ENCODE measurements around the gene DRD3. TPM values are rescaled to one million over a fixed set of nuclear protein-coding genes. Genes with fewer than 3 reads are reported as not detected.

Gene DRD3
- total RNA-seq, 1 donor from 2014 or later: not detected

- Histone ChIP-seq H3K9me3 (ENCODE audit: low read depth) (no peaks in the 10 kb centered on the region), H4K20me1 (ENCODE audit: low read depth) (no peaks in the 10 kb centered on the region), H3K79me2 (ENCODE audit: low read depth) (no peaks in the 10 kb centered on the region), H2AFZ (replicated peaks) (no peak overlapping the region), H3K27me3 (no peaks in the 10 kb centered on the region), H3K4me3 (no peak overlapping the region), H3F3A (ENCODE audit: low read depth) (peaks cover 5% of the 10 kb centered on the region), H3K27ac (no peak overlapping the region), H3K36me3 (no peaks in the 10 kb centered on the region), H3K4me1 (no peaks in the 10 kb centered on the region), H3K4me2 (no peak overlapping the region), H3K9ac (no peak overlapping the region)
- Mint-ChIP-seq H3K9me3 (no peaks in the 10 kb centered on the region), H3K36me3 (no peaks in the 10 kb centered on the region), H3K27me3 (ENCODE audit: insufficient read depth, low read depth) (peaks cover 2% of the 10 kb centered on the region), H3K27ac (no peak overlapping the region), H3K4me1 (no peaks in the 10 kb centered on the region), H3K4me3 (no peak overlapping the region)
- DNase-seq (ENCODE audit: low spot score): no peak
- TF ChIP-seq CTCF (IDR thresholded peaks at IDR 0.05) (no peak), EZH2phosphoT487 (IDR thresholded peaks at IDR 0.05) (no peak), EZH2 (IDR thresholded peaks at IDR 0.05) (no peak)
Observed at GRCh38 chr3:114175204-114175987, 3.5 kb downstream of the DRD3 start.

DNA sequence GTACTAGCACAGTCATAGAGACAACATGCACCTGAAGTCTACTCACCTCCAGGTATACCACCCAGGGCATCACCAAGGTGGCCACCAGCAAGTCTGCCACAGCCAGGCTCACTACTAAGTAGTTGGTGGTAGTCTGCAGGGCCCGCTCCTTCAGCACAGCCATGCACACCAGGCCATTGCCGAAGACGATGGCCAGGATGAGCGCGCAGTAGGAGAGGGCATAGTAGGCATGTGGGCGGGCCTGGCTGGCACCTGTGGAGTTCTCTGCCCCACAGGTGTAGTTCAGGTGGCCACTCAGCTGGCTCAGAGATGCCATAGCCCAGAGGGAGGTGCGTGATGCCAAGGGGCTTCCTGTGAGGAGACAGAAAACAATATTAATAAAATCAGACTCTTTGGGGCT lies 7.2 kb downstream of the DRD3 start:
- Histone ChIP-seq H3F3A (ENCODE audit: low read depth) (no peaks in the 10 kb centered on the region), H3K27me3 (no peaks in the 10 kb centered on the region), H3K4me2 (no peak overlapping the region), H3K27ac (no peak overlapping the region), H3K9ac (no peak overlapping the region), H3K9me3 (ENCODE audit: low read depth) (no peaks in the 10 kb centered on the region), H3K36me3 (no peaks in the 10 kb centered on the region), H3K4me1 (no peaks in the 10 kb centered on the region), H4K20me1 (ENCODE audit: low read depth) (no peaks in the 10 kb centered on the region), H3K4me3 (no peak overlapping the region), H3K79me2 (ENCODE audit: low read depth) (no peaks in the 10 kb centered on the region), H2AFZ (replicated peaks) (no peak overlapping the region)
- no peak overlapping the region for H3K27ac Mint-ChIP-seq
- no peaks in the 10 kb centered on the region for H3K4me1 Mint-ChIP-seq
- no peaks in the 10 kb centered on the region for H3K36me3 Mint-ChIP-seq
- no peak for DNase-seq (ENCODE audit: low spot score)
- no peak for TF ChIP-seq EZH2phosphoT487 (IDR thresholded peaks at IDR 0.05)
- no peak for TF ChIP-seq EZH2 (IDR thresholded peaks at IDR 0.05)
- TF ChIP-seq CTCF (IDR thresholded peaks at IDR 0.05): no peak
- no peaks in the 10 kb centered on the region for H3K27me3 Mint-ChIP-seq (ENCODE audit: insufficient read depth, low read depth)
- no peak overlapping the region for H3K4me3 Mint-ChIP-seq
- H3K9me3 Mint-ChIP-seq: no peaks in the 10 kb centered on the region

GRCh38 chr3:114168150-114168549 lies 10.7 kb downstream of the DRD3 start:
- Mint-ChIP-seq H3K27me3 (ENCODE audit: insufficient read depth, low read depth) (no peaks in the 10 kb centered on the region), H3K4me3 (no peak overlapping the region), H3K36me3 (no peaks in the 10 kb centered on the region), H3K9me3 (no peaks in the 10 kb centered on the region), H3K4me1 (no peaks in the 10 kb centered on the region), H3K27ac (no peak overlapping the region)
- TF ChIP-seq CTCF (IDR thresholded peaks at IDR 0.05): no peak
- TF ChIP-seq EZH2 (IDR thresholded peaks at IDR 0.05): no peak
- no peak for TF ChIP-seq EZH2phosphoT487 (IDR thresholded peaks at IDR 0.05)
- H3K9ac ChIP-seq: no peak overlapping the region
- no peaks in the 10 kb centered on the region for H3K4me1 ChIP-seq
- H3K4me2 ChIP-seq: no peak overlapping the region
- H3K4me3 ChIP-seq: no peak overlapping the region
- H3F3A ChIP-seq (ENCODE audit: low read depth): no peaks in the 10 kb centered on the region
- H3K27ac ChIP-seq: no peak overlapping the region
- no peak for DNase-seq (ENCODE audit: low spot score)
- no peaks in the 10 kb centered on the region for H3K27me3 ChIP-seq
- H3K9me3 ChIP-seq (ENCODE audit: low read depth): no peaks in the 10 kb centered on the region
- no peak overlapping the region for H2AFZ ChIP-seq (replicated peaks)
- H4K20me1 ChIP-seq (ENCODE audit: low read depth): no peaks in the 10 kb centered on the region
- no peaks in the 10 kb centered on the region for H3K79me2 ChIP-seq (ENCODE audit: low read depth)
- H3K36me3 ChIP-seq: no peaks in the 10 kb centered on the region

All from neural progenitor cell (in vitro differentiated cells).